ENCODE results near the gene TRAF6. TPM values are rescaled to one million over a fixed set of nuclear protein-coding genes. Genes with fewer than 3 reads are reported as not detected.

Gene TRAF6
- total and polyA plus RNA-seq, 9 of the 15 experiments (the other 6 are each of a cell fraction or from before 2014, with no cell fraction given) = 2.0 to 13.1 (median 8.2) TPM

DNA sequence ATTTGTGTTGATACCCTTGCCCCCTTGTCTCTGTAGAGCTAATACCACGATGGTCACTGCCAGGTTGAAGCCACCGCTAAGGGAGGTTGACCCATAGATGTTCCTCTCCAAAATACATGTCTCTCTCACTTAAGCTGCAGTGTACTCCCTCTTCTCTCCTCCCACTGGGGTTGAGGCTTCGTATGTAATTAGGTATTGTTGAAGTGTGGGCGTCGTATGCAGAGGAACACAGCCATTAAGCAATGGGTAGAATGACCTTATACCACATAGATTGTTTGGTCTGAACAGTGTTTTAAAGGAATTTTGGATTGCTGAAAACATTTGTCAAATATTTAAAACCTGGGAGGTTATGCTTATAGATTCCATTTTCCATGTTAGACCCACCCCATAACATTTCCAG, 71.9 kb downstream of the TRAF6 start:
- Histone ChIP-seq H2AFZ (ENCODE audit: low read depth, low read length) (no peak overlapping the region), H3K9me1 (ENCODE audit: control insufficient read depth, insufficient read depth, low read length) (no peaks in the 10 kb centered on the region), H3K9ac (ENCODE audit: insufficient read depth in 1 of 2, low read depth in 2 of 2, low read length in 2 of 2) (no peak overlapping the region), H3K4me3 (no peak overlapping the region), H3K27ac (ENCODE audit: extremely low read depth, low read depth, low read length) (no peak overlapping the region), H3K27me3 (ENCODE audit: control insufficient read depth in 2 of 2, insufficient read depth in 2 of 2, low read length in 2 of 2) (peaks cover 0 to 7% of the 10 kb centered on the region in 2 experiments; a peak in 2 of 5 replicates), H3K36me3 (ENCODE audit: control insufficient read depth, insufficient read depth, low read length) (no peaks in the 10 kb centered on the region), H3K4me2 (ENCODE audit: insufficient read depth, low read length) (no peak overlapping the region), H3K4me1 (replicated peaks in 1 of 2; ENCODE audit: control insufficient read depth in 2 of 2, insufficient read depth in 2 of 2, low read length in 2 of 2) (no peaks in the 10 kb centered on the region), H4K20me1 (replicated peaks; ENCODE audit: control insufficient read depth, insufficient read depth, low read length) (no peaks in the 10 kb centered on the region), H3K9me3 (replicated peaks; ENCODE audit: control insufficient read depth, insufficient read depth, low read depth, low read length) (no peaks in the 10 kb centered on the region), H3K79me2 (ENCODE audit: control insufficient read depth, insufficient read depth, low read length) (no peaks in the 10 kb centered on the region)
- DNase-seq (ENCODE audit: extremely low read depth in 1 of 4, low spot score in 3 of 4) (no peak), FAIRE-seq (no peak), ATAC-seq (no peak)
- in situ Hi-C loops (cut with MboI) (no loop called here), intact Hi-C loops (cut with micrococcal nuclease) (no loop called here)
- ChIA-PET CTCF (ENCODE audit: low intra/inter-chr PET ratio) (no interaction called here), POLR2A (interaction anchor here (1.1 kb wide), 1 partner anchor 19 kb away, joined by 3 read pairs; no protein-coding TSS in a partner anchor)
- BruUV-seq (replicated peaks) = no TSS peak
- WGBS (ENCODE audit: insufficient coverage, low coverage, missing lambda C conversion rate) = 3% methylated on average over 5 of the region's 5 CpGs
- TF ChIP-seq ZNF133 (CRISPR knock-in tag; IDR thresholded peaks at IDR 0.05) = no peak
- no peak for TF ChIP-seq HNRNPL (IDR thresholded peaks at IDR 0.05; ENCODE audit: low read depth, low read length)
- TF ChIP-seq HNRNPK (IDR thresholded peaks at IDR 0.05; ENCODE audit: low read depth, low read length, poor library complexity, severe bottlenecking) = no peak
- TF ChIP-seq, protein P1, sequence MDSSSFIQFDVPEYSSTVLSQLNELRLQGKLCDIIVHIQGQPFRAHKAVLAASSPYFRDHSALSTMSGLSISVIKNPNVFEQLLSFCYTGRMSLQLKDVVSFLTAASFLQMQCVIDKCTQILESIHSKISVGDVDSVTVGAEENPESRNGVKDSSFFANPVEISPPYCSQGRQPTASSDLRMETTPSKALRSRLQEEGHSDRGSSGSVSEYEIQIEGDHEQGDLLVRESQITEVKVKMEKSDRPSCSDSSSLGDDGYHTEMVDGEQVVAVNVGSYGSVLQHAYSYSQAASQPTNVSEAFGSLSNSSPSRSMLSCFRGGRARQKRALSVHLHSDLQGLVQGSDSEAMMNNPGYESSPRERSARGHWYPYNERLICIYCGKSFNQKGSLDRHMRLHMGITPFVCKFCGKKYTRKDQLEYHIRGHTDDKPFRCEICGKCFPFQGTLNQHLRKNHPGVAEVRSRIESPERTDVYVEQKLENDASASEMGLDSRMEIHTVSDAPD (CRISPR knock-in tag; IDR thresholded peaks at IDR 0.05) = no peak
- no peak for TF ChIP-seq ZNF124 (CRISPR knock-in tag; IDR thresholded peaks at IDR 0.05)
- no peak for TF ChIP-seq DIDO1 (tag; IDR thresholded peaks at IDR 0.05; ENCODE audit: low read depth)
- TF ChIP-seq SAFB (IDR thresholded peaks at IDR 0.05; ENCODE audit: borderline replicate concordance, low read depth, low read length) = no peak
- no peak for TF ChIP-seq ZSCAN29 (IDR thresholded peaks at IDR 0.05)
- TF ChIP-seq FOXJ3 (CRISPR knock-in tag; IDR thresholded peaks at IDR 0.05) = no peak
- no peak for TF ChIP-seq WHSC1 (IDR thresholded peaks at IDR 0.05; ENCODE audit: low read length)
- TF ChIP-seq ZBTB2 (IDR thresholded peaks at IDR 0.05) = no peak
- TF ChIP-seq, protein P2, sequence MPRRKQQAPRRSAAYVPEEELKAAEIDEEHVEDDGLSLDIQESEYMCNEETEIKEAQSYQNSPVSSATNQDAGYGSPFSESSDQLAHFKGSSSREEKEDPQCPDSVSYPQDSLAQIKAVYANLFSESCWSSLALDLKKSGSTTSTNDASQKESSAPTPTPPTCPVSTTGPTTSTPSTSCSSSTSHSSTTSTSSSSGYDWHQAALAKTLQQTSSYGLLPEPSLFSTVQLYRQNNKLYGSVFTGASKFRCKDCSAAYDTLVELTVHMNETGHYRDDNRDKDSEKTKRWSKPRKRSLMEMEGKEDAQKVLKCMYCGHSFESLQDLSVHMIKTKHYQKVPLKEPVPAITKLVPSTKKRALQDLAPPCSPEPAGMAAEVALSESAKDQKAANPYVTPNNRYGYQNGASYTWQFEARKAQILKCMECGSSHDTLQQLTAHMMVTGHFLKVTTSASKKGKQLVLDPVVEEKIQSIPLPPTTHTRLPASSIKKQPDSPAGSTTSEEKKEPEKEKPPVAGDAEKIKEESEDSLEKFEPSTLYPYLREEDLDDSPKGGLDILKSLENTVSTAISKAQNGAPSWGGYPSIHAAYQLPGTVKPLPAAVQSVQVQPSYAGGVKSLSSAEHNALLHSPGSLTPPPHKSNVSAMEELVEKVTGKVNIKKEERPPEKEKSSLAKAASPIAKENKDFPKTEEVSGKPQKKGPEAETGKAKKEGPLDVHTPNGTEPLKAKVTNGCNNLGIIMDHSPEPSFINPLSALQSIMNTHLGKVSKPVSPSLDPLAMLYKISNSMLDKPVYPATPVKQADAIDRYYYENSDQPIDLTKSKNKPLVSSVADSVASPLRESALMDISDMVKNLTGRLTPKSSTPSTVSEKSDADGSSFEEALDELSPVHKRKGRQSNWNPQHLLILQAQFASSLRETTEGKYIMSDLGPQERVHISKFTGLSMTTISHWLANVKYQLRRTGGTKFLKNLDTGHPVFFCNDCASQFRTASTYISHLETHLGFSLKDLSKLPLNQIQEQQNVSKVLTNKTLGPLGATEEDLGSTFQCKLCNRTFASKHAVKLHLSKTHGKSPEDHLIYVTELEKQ (CRISPR knock-in tag; IDR thresholded peaks at IDR 0.05) = no peak
- TF ChIP-seq MYBL2 (IDR thresholded peaks at IDR 0.05; ENCODE audit: low read depth) = no peak
- no peak for TF ChIP-seq MYBL2 (CRISPR knock-in tag; IDR thresholded peaks at IDR 0.05; ENCODE audit: borderline replicate concordance)
- TF ChIP-seq ZKSCAN3 (CRISPR knock-in tag; IDR thresholded peaks at IDR 0.05) = no peak
- no peak for TF ChIP-seq ETS2 (tag; IDR thresholded peaks at IDR 0.05; ENCODE audit: borderline replicate concordance, poor library complexity, severe bottlenecking)
